ENCODE measurements around the gene OVCA2. TPM values are rescaled to one million over a fixed set of nuclear protein-coding genes. Genes with fewer than 3 reads are reported as not detected.

The OVCA2 gene
- total and polyA plus RNA-seq, 2 experiments from 2014 or later: 49.2 to 72.5 TPM

DNA sequence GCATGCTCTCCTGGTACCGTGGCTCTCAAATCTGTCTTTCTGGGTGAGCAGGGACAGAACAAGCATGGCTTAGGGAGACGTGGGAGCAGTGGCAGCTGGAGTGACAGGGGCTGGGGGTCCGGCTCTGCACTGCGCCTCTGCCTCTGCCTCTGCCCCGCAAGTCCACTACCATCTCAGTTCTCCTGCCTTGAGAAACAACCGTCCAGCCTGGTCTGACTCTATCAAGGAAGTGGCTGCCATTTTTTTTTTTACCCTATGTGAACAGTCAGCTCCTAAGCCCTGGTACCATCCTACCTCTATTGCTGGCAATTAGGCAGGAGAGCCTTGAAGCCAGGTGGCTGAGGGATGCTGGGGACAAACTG lies 29.2 kb downstream of the OVCA2 start:
- H3K36me3 ChIP-seq (replicated peaks; ENCODE audit: insufficient read depth, low read depth): no peaks in the 10 kb centered on the region

DNA sequence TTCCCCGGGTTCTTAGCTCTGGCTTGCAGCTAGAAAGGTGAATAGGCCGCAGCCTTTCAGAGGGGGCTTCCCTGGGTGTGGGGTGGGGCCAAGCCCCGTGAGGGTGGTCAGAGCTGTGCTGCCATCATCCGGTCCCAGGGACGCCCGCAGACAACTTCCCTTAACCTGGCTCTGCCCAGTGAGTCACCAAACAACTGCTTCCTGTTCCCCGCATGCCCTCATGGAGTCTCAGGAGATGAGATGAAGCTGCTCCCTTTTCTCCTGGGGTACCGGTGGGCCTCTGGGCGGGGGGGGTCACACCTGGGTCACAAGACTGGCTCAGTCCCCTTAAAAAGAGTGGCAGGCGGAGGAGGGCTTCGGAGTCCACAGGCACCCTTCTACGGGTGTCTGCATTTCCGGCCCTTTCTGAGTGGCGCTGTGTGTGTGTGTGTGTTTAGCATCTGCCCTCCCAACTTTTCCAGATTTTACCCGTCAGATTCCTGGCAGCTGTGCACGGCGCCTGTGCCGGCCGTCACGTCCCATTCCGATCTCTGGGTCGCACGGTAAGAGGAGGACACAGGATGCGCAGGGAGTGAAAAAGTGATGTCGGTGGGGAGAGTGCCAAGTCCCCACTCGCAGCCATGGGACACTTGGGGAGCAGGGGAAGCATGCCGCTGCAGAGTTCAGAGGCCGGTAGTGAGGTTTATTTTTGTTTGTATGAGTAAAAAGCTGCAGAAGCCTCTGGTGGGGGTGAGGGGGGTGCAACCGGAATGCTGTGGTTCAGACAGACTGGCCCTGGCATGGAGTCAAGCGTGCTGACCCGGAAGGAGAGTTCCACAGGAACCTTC lies 29.8 kb downstream of the OVCA2 start:
- Histone ChIP-seq H3K9me3 (ENCODE audit: low read depth) (no peaks in the 10 kb centered on the region), H4K20me1 (ENCODE audit: insufficient read depth, poor library complexity, severe bottlenecking) (no peaks in the 10 kb centered on the region), H3K4me1 (ENCODE audit: insufficient read depth) (peaks cover 43% of the 10 kb centered on the region), H3K27me3 (no peaks in the 10 kb centered on the region), H3K36me3 (replicated peaks; ENCODE audit: insufficient read depth, low read depth) (no peaks in the 10 kb centered on the region), H2AFZ (no peak overlapping the region), H3K4me2 (no peak overlapping the region), H3K79me2 (no peaks in the 10 kb centered on the region), H3K27ac (peak overlapping the region; percentile 64), H3K9me2 (replicated peaks; ENCODE audit: insufficient read depth) (no peaks in the 10 kb centered on the region), H3K4me3 (no peak overlapping the region)
- TF ChIP-seq, protein P1, sequence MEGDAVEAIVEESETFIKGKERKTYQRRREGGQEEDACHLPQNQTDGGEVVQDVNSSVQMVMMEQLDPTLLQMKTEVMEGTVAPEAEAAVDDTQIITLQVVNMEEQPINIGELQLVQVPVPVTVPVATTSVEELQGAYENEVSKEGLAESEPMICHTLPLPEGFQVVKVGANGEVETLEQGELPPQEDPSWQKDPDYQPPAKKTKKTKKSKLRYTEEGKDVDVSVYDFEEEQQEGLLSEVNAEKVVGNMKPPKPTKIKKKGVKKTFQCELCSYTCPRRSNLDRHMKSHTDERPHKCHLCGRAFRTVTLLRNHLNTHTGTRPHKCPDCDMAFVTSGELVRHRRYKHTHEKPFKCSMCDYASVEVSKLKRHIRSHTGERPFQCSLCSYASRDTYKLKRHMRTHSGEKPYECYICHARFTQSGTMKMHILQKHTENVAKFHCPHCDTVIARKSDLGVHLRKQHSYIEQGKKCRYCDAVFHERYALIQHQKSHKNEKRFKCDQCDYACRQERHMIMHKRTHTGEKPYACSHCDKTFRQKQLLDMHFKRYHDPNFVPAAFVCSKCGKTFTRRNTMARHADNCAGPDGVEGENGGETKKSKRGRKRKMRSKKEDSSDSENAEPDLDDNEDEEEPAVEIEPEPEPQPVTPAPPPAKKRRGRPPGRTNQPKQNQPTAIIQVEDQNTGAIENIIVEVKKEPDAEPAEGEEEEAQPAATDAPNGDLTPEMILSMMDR (IDR thresholded peaks at IDR 0.05; ENCODE audit: poor library complexity): no peak
- TF ChIP-seq EZH2 (IDR thresholded peaks at IDR 0.05; ENCODE audit: borderline replicate concordance) (no peak), EZH2phosphoT487 (IDR thresholded peaks at IDR 0.05; ENCODE audit: low read depth, severe bottlenecking, unreplicated experiment) (no peak)
- WGBS (ENCODE audit: low lambda C conversion rate, missing lambda C conversion rate): 88% methylated on average over 31 of the region's 31 CpGs
- DNase-seq (ENCODE audit: low spot score): no peak

More for the DNA sequence above, 29.2 kb downstream of the OVCA2 start:
- Histone ChIP-seq H3K27me3 (no peaks in the 10 kb centered on the region), H3K9me3 (ENCODE audit: low read depth) (no peaks in the 10 kb centered on the region), H3K4me2 (no peak overlapping the region), H2AFZ (no peak overlapping the region), H4K20me1 (ENCODE audit: insufficient read depth, poor library complexity, severe bottlenecking) (no peaks in the 10 kb centered on the region), H3K79me2 (no peaks in the 10 kb centered on the region), H3K27ac (peak overlapping the region; percentile 64), H3K4me3 (no peak overlapping the region), H3K9me2 (replicated peaks; ENCODE audit: insufficient read depth) (no peaks in the 10 kb centered on the region), H3K4me1 (ENCODE audit: insufficient read depth) (peaks cover 45% of the 10 kb centered on the region)
- 88% methylated on average over 6 of the region's 6 CpGs for WGBS (ENCODE audit: low lambda C conversion rate, missing lambda C conversion rate)
- no peak for DNase-seq (ENCODE audit: low spot score)
- TF ChIP-seq, protein P1 (IDR thresholded peaks at IDR 0.05; ENCODE audit: poor library complexity): no peak

DNA sequence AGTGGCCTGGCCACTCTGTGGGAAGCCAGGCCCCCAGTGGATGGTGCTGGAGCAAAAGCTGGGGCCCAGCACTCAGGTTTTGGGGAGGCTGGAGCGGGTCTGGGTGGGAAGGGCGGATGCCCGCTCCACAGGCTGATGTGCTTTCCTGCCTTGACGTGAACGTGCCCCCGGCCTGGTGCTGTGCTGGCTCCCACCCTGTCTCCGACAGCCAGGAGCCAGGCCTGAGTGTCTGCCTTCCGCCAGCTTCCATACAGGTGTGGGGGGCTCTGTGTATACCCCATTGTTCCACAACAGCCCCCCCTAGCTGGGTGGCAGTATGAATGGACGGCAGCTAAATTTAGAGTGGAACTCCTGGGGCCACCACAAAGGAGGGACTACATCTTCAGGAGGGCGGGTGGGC lies 33.1 kb downstream of the OVCA2 start:
- no peaks in the 10 kb centered on the region for H3K9me2 ChIP-seq (replicated peaks; ENCODE audit: insufficient read depth)
- no peaks in the 10 kb centered on the region for H3K9me3 ChIP-seq (ENCODE audit: low read depth)
- no peak overlapping the region for H3K4me2 ChIP-seq
- peaks cover 5% of the 10 kb centered on the region for H3K36me3 ChIP-seq (replicated peaks; ENCODE audit: insufficient read depth, low read depth)
- H3K4me1 ChIP-seq (ENCODE audit: insufficient read depth): peaks cover 31% of the 10 kb centered on the region
- TF ChIP-seq, protein P1 (IDR thresholded peaks at IDR 0.05; ENCODE audit: poor library complexity): no peak
- TF ChIP-seq EZH2phosphoT487 (IDR thresholded peaks at IDR 0.05; ENCODE audit: low read depth, severe bottlenecking, unreplicated experiment): no peak
- TF ChIP-seq EZH2 (IDR thresholded peaks at IDR 0.05; ENCODE audit: borderline replicate concordance): no peak
- H3K79me2 ChIP-seq: no peaks in the 10 kb centered on the region
- WGBS (ENCODE audit: low lambda C conversion rate, missing lambda C conversion rate): 76% methylated on average over 7 of the region's 10 CpGs
- H4K20me1 ChIP-seq (ENCODE audit: insufficient read depth, poor library complexity, severe bottlenecking): no peaks in the 10 kb centered on the region
- no peak overlapping the region for H2AFZ ChIP-seq
- no peak for DNase-seq (ENCODE audit: low spot score)
- H3K27ac ChIP-seq: peak overlapping the region; percentile 89
- no peaks in the 10 kb centered on the region for H3K27me3 ChIP-seq
- no peak overlapping the region for H3K4me3 ChIP-seq

Data from hepatocyte (in vitro differentiated cells).